RWPE2 (cell line): ENCODE measurements around the gene GABPB1.

Experiments used
- ATAC-seq: fragments of 200-7000 bp; cut with Tn5 transposase; 3 replicates; pipeline ENCODE4 v1.9.1; 2021; ENCODE audit warnings: low read depth
- DNase-seq: peaks from one replicate; pipeline ENCODE4 v3.0.0-alpha.2; 2020; ENCODE audit warnings: low spot score
- H3K27ac ChIP-seq: fragments of 450-650 bp; 2 replicates; pipeline ENCODE4 v1.5.1; 2017; ENCODE audit warnings: mild to moderate bottlenecking; ENCODE audit not compliant: poor library complexity, severe bottlenecking
- H3K27me3 ChIP-seq: fragments of 250-450 bp; sonication (Bioruptor Pico); 2 replicates; pipeline ENCODE4 v1.5.1; 2021; ENCODE audit warnings: mild to moderate bottlenecking, moderate library complexity; ENCODE audit not compliant: insufficient read depth, poor library complexity, severe bottlenecking
- H3K36me3 ChIP-seq: fragments of 250-450 bp; sonication (Bioruptor Pico); 2 replicates; pipeline ENCODE4 v1.5.1; 2020; ENCODE audit warnings: low read depth, mild to moderate bottlenecking, moderate library complexity
- H3K4me1 ChIP-seq: fragments of 250-450 bp; sonication (Bioruptor Pico); 2 replicates; pipeline ENCODE4 v1.5.1; 2021; ENCODE audit warnings: mild to moderate bottlenecking, moderate library complexity; ENCODE audit not compliant: insufficient read depth, poor library complexity, severe bottlenecking
- H3K4me3 ChIP-seq: fragments of 250-450 bp; sonication (Bioruptor Pico); 2 replicates; pipeline ENCODE4 v1.5.1; 2021; ENCODE audit warnings: mild to moderate bottlenecking, moderate library complexity; ENCODE audit not compliant: severe bottlenecking
- H3K9me3 ChIP-seq: fragments of 250-450 bp; sonication (Bioruptor Pico); 2 replicates; pipeline ENCODE4 v1.5.1; 2021; ENCODE audit warnings: mild to moderate bottlenecking, moderate library complexity; ENCODE audit not compliant: severe bottlenecking
- CTCF ChIP-seq: fragments of 450-650 bp; IDR thresholded peaks from one replicate; pipeline ENCODE4 v1.5.1; 2017; ENCODE audit warnings: mild to moderate bottlenecking, moderate library complexity; ENCODE audit not compliant: poor library complexity, severe bottlenecking

GABPB1 gene

GRCh38 chr15:50355619-50355905 is 564 bp upstream of the GABPB1 start:
- ATAC-seq, result peak; percentile 8

GRCh38 chr15:50353975-50354837 is 792 bp downstream of the GABPB1 start:
- no peak for TF ChIP-seq CTCF
- Histone ChIP-seq H3K27me3 (no peaks in the 10 kb centered on the region), H3K4me3 (peak overlapping the region; percentile 90), H3K36me3 (peaks cover 42% of the 10 kb centered on the region), H3K27ac (peak overlapping the region; percentile 93), H3K4me1 (peaks cover 31% of the 10 kb centered on the region), H3K9me3 (no peaks in the 10 kb centered on the region)
- no peak for DNase-seq
- ATAC-seq, result peak; percentile 55

More at GRCh38 chr15:50355619-50355905, 564 bp upstream of the GABPB1 start:
- peak overlapping the region; percentile 93 for H3K27ac ChIP-seq
- no peaks in the 10 kb centered on the region for H3K27me3 ChIP-seq
- TF ChIP-seq CTCF, result no peak
- peak overlapping the region; percentile 90 for H3K4me3 ChIP-seq
- DNase-seq, result no peak
- peaks cover 19% of the 10 kb centered on the region for H3K4me1 ChIP-seq
- no peaks in the 10 kb centered on the region for H3K9me3 ChIP-seq
- H3K36me3 ChIP-seq, result peaks cover 55% of the 10 kb centered on the region

- no peaks in the 10 kb centered on the region for H3K27me3 ChIP-seq
- no peaks in the 10 kb centered on the region for H3K9me3 ChIP-seq
- peaks cover 34% of the 10 kb centered on the region for H3K36me3 ChIP-seq
- DNase-seq (no peak), ATAC-seq (peak; percentile 35)
- TF ChIP-seq CTCF, result no peak
- peak overlapping the region; percentile 90 for H3K4me3 ChIP-seq
- H3K27ac ChIP-seq, result peak overlapping the region; percentile 93
- peaks cover 34% of the 10 kb centered on the region for H3K4me1 ChIP-seq
Measured at GRCh38 chr15:50353251-50353974, 1.6 kb downstream of the GABPB1 start.

- H3K27me3 ChIP-seq, result no peaks in the 10 kb centered on the region
- H3K4me1 ChIP-seq, result peaks cover 29% of the 10 kb centered on the region
- no peak overlapping the region for H3K27ac ChIP-seq
- H3K4me3 ChIP-seq, result no peak overlapping the region
- no peak for ATAC-seq
- no peaks in the 10 kb centered on the region for H3K9me3 ChIP-seq
- DNase-seq, result no peak
- no peak for TF ChIP-seq CTCF
- peaks cover 12% of the 10 kb centered on the region for H3K36me3 ChIP-seq
Measured at GRCh38 chr15:50350621-50351020, 4.4 kb downstream of the GABPB1 start.
